Hypothalamus (tissue), 51 donors: Measurements from ENCODE around the gene ADRA1B.

Experiments
- DNase-seq, 51 donors: peaks; one replicate each; lab custom pipeline; 2025; lab: John Stamatoyannopoulos, UW

ADRA1B gene

GRCh38 chr5:159915904-159916840 lies at the start of gene ADRA1B:
TSS of gene ADRA1B (plus strand) at chr5:159916482. CDS start at chr5:159916906, 424 bp downstream.
- DNase-seq, result peak in 42 of 51 donors; percentile 4 to 76 (median 36)

GRCh38 chr5:159873680-159874079 lies 42.6 kb upstream of the ADRA1B start:
- no peak for DNase-seq

DNA sequence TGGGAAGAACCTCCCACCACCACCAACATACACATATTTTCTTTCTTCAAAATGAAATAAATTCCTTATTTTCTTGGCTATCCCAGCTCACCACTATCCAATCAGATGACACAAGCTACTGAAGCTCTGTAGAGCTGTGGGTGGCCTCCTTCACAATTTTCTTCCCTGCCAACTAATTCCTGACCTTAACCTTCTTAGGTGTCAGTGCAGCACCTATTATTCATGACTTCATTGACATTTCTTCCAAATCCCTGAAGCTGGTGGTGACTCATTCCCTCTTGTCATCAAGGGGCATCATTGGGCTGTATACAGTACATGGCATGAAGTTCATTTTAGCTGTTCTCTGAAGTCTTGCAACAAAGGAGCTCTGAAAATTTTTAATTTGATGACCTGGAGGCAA lies 42.0 kb upstream of the ADRA1B start:
- DNase-seq, result no peak

DNA sequence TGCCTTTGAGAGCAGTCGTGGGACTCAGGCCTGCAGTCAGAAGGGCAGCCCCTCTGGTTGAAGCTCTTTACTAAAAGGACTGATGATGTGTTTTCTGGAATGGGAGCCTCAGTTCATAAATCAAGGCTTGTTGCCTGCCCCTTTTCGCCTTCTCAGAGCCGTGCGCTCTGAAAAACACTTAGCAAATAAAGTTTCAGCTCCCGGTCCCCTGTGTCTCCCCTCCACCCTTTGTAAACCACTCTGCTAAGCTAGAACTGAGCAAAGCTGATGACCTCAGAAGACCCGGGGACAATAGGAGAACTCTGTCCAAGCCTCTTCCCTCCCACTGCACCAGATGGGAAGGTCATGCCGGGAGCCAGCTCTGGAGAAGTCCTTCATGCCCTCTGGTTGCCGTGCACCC lies 39.3 kb upstream of the ADRA1B start:
- DNase-seq, result peak in 3 of 51 donors; percentile 3 to 13 (median 3)

DNA sequence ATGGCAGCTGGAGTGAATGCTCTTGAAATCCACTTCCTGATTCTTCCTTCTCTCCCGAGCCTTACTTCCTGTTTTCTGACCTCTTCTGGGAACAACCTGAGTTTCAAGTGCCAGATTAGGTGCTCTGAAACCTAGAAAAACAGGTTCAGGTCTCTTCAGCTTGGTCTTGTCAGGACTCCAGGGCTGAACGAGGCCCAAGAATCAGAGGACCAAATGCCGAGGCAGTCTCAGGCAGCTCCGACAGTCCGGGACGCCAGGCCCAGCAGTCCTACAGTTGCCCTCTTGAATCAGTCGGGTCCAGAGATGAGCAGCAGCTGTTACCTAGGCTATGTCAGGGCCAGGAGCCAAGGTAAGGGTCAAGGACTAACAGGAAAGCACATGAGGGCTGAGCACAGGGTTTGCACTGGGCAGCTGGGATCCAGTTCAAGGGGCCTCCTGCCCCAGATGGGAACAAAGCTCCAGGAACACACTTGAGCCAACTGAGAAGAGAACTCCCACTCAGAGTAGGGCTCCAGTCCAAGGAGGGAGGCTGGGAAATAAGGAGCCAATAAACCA lies 38.3 kb upstream of the ADRA1B start:
- DNase-seq, result peak in 33 of 51 donors; percentile 2 to 52 (median 23)

- peak in 40 of 51 donors; percentile 1 to 73 (median 26) for DNase-seq
Measured at GRCh38 chr5:159878988-159879471, 37.3 kb upstream of the ADRA1B start.

GRCh38 chr5:159880676-159881075 lies 35.6 kb upstream of the ADRA1B start:
- no peak for DNase-seq

- DNase-seq, result peak in 1 of 51 donors; percentile 7
Measured at GRCh38 chr5:159881967-159882366, 34.3 kb upstream of the ADRA1B start.

GRCh38 chr5:159883522-159883950 lies 32.7 kb upstream of the ADRA1B start:
- no peak for DNase-seq

GRCh38 chr5:159884917-159885620 lies 31.2 kb upstream of the ADRA1B start:
- DNase-seq, result peak in 1 of 51 donors; percentile 7

DNA sequence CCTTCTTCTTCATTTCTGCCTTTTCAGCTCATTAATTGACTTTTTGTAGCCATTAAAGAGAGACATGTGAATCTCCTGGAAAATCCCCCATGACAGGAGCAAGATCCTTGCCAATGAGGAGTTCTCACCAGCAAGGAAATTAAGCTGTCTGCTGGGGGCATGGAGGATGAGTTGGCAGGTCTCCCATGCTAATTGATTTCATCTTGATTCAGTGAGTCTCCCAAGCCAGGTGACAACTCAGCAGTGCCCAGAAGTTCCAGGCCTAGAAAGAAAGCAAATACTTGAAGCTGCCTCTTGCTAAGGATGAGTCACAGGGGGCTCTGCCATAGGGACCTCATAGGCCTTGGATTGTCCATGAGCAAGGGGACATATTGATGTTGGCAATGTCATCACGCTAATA lies 30.0 kb upstream of the ADRA1B start:
- no peak for DNase-seq

- no peak for DNase-seq
Measured at GRCh38 chr5:159887050-159887449, 29.2 kb upstream of the ADRA1B start.

GRCh38 chr5:159888860-159889259 lies 27.4 kb upstream of the ADRA1B start:
- DNase-seq, result no peak

- no peak for DNase-seq
Measured at GRCh38 chr5:159890141-159890540, 26.1 kb upstream of the ADRA1B start.

DNA sequence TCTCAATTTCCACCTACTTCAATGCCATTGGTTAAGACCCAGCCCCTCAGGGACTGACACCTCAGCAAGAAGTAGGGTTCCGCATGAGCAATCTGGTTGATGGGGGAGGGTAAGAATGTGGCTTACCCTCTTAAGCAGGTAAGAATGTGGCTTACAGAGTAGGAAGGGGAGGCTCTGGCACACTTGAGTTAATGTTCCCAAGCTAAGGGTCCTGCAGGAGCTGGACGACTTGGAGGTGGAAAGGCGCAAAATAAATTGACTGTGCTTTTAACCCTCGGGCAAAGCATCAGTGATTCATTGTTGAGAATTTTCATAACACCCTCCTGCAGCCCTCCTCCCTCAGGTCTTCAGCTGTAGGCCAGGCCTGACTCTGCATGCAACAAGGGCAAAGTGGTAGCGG lies 24.9 kb upstream of the ADRA1B start:
- DNase-seq, result no peak

GRCh38 chr5:159893040-159893695 lies 23.1 kb upstream of the ADRA1B start:
- no peak for DNase-seq

GRCh38 chr5:159894149-159894720 lies 22.0 kb upstream of the ADRA1B start:
- DNase-seq, result no peak

DNA sequence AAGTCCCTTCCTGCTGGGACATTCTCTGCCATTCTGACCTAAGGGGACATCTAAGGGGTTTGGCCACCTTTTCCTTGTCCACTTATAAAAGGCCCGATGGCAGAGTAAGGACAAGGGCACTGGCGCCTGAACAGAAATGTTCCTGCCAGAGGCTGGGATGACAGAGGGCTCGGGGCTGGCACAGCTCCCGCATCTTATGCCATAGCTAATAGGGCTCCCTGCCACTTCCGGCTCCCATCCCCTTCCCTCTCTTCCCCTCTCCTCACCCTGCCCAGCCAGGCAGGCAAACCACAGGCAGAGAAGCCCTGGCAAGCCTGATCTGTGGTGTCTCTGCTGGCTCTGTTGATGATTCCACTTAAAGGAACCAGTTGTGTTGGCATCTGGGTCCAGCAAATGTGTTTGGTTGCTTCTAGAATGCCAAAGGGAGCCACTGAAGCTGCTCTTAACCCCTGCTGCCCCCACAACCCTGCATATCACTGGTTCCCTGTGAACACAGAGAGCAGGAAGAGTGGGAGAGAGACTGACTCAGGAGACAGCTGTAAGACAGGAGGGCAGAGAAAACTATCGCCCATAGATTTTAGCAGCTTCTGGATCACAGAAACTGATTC lies 18.4 kb upstream of the ADRA1B start:
- DNase-seq, result no peak
